ENCODE results near the gene RFX2. TPM values are rescaled to one million over a fixed set of nuclear protein-coding genes. Genes with fewer than 3 reads are reported as not detected.

The RFX2 gene
- 3.4 and 9.4 TPM in 2 replicates for total RNA-seq

GRCh38 chr19:6110360-6110977 is at the start of gene RFX2:
Gene RFX2, minus strand, starts transcription at chr19:6110500. Its CDS starts 63,004 bp downstream, at chr19:6047496.

GRCh38 chr19:5977785-5978605 is 132.3 kb downstream of the RFX2 start, which contains the start of gene RANBP3:
Gene RANBP3, minus strand, starts transcription at chr19:5978140. Its CDS starts 58 bp downstream, at chr19:5978082.

Other genes with a start within 250 kb of the RFX2 start
- gene FUT5, start 240.0 kb downstream of the RFX2 start, total RNA-seq = not detected in 2 replicates
- gene NDUFA11, start 206.7 kb downstream of the RFX2 start, total RNA-seq = 317 and 329 TPM in 2 replicates
- gene VMAC, start 205.6 kb downstream of the RFX2 start, total RNA-seq = 3.1 and 6.2 TPM in 2 replicates
- 6.5 and 8.5 TPM in 2 replicates for gene CAPS, start 196.2 kb downstream of the RFX2 start, total RNA-seq
- gene RANBP3, start 132.4 kb downstream of the RFX2 start, total RNA-seq = 28.6 and 28.7 TPM in 2 replicates
- not detected in 2 replicates for gene ACSBG2, start 25.2 kb upstream of the RFX2 start, total RNA-seq
- gene MLLT1, start 169.5 kb upstream of the RFX2 start, total RNA-seq = 3.6 and 4.0 TPM in 2 replicates
- not detected in 2 replicates for gene ACER1, start 223.1 kb upstream of the RFX2 start, total RNA-seq